IPS-18c (cell line): ENCODE data around the gene FBXO21.

Experiments used
- H3K4me3 ChIP-seq: 2 replicates; pipeline ENCODE4 v1.7.0; 2013; ENCODE audit warnings: low read depth, mild to moderate bottlenecking, low read length, moderate library complexity; ENCODE audit not compliant: insufficient read depth
- H3K9me3 ChIP-seq: one replicate; pipeline ENCODE4 v1.6.1; 2013; ENCODE audit warnings: mild to moderate bottlenecking, low read length, moderate library complexity; ENCODE audit not compliant: control insufficient read depth, insufficient read depth

Gene FBXO21

GRCh38 chr12:117155278-117156060, 34.8 kb downstream of the FBXO21 start:
- no peak overlapping the region for H3K4me3 ChIP-seq
- H3K9me3 ChIP-seq = no peaks in the 10 kb centered on the region

DNA sequence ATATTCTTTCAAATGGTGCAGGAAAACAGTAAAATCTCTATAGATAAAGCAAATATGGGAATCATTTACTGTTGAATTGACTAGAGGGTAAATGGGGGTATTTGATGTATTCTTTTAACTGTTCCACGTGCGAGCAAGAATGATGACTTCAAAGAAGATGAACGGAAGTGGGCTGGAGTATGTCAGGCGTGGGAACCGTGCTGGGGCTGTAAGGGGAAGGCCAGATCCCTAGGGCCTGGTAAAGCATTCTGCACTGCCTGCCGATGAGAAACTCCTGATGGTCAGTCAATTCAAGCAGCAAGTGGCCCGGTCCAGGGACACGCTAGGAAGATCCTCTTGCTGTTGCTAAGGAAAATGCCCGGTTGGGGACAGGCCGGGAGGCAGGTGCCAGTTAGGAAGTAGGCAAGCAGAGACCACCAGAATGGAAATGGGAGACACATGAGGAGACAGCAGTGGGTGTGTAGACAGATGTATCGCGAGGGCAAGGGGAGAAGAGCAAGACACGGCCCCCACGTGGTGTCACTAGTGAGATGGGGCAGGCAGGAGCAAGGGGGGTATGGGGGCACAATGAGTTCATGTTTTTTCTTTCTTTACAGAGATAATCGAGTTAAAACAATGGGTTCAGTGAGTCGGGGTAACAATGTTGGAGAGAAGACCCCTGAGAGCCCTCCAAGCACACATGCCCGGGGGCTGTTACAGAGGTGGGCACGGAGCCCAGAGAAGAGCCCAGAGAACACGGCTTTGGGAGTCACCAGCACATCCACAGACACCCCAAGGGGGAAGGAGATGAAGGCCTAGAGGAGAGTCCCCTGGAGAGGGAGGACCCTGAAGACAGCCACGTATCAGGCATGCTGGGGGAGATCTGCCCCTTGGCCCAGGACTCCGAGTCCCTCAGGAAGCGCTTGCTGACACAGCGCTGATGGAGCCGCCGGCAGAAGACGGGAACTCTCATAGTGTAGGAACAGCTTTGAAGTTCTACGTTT, 37.2 kb downstream of the FBXO21 start:
- no peak overlapping the region for H3K4me3 ChIP-seq

DNA sequence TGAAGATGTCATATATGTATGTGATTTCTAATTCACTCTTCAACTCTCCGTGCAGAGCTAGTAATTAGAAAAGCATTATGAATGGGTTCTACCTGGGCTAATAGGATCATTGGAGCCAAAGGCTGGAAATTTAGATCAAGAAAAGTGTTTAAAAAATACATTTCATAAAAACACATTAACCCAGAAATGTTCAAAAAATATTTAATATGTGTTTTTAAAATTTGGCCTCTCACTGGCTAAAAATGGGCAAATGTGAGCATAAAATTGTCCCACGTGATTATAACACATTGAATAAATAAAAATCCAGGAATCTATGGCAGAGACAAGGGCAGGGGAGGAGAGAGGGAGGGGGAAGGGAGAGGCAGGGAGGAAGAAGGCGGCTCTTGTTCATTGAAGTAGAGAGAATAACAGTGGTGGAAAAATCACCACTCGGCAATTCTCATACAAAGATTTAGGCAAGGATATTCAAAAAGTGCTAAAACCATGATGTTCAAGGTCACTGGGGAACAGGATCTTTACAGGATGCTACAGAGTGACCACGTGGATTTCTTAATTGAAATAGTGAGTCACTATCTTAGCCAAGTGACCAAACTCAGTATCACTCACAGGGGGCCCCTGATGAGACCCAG, 38.8 kb downstream of the FBXO21 start:
- H3K9me3 ChIP-seq = no peaks in the 10 kb centered on the region
- H3K4me3 ChIP-seq = no peak overlapping the region

More for the DNA sequence above, 37.2 kb downstream of the FBXO21 start:
- no peaks in the 10 kb centered on the region for H3K9me3 ChIP-seq

DNA sequence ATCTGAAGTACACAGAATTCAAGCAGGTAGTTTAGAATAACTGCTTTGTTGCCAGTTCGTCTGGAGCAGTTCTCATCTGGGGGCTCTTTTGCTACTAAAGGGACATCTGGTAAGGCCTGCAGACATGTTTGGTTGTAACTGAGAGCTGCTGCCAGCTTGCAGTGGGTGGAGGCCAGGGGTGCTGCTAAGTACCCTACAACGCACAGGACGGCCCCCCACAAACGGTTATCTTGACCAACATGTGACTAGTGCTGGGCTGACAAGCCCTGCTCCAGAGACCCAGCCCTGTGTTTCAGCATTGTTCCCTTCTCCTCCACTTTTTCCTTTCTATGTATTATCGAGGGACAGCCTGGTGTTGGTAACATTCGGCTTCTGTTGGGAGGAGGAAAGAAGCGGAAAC, 40.8 kb downstream of the FBXO21 start:
- no peak overlapping the region for H3K4me3 ChIP-seq
- H3K9me3 ChIP-seq = no peaks in the 10 kb centered on the region

GRCh38 chr12:117148642-117149041, 41.6 kb downstream of the FBXO21 start:
- Histone ChIP-seq H3K4me3 (no peak overlapping the region), H3K9me3 (no peaks in the 10 kb centered on the region)

DNA sequence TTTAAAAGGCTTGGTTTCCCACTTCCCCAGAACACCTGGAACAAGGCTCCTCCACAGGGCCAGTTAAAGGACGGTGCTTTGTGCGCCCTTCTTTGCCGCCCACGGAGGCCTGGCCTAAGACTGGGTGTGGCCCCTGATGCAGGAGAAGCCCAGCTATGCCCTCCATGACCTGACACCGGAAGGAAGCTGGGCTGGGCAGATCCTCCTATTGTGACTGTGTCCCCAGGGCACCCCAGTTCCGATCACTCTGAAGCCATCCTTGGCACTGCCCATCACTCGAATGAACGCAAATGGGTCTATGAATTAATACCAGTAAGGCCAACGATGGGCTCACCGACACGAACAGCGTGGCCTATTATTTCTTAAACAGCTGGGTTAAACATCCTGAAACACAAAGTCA, 42.6 kb downstream of the FBXO21 start:
- no peaks in the 10 kb centered on the region for H3K9me3 ChIP-seq
- no peak overlapping the region for H3K4me3 ChIP-seq

- Histone ChIP-seq H3K9me3 (no peaks in the 10 kb centered on the region), H3K4me3 (no peak overlapping the region)
These were observed 44.6 kb downstream of the FBXO21 start for GRCh38 chr12:117145597-117146154.

DNA sequence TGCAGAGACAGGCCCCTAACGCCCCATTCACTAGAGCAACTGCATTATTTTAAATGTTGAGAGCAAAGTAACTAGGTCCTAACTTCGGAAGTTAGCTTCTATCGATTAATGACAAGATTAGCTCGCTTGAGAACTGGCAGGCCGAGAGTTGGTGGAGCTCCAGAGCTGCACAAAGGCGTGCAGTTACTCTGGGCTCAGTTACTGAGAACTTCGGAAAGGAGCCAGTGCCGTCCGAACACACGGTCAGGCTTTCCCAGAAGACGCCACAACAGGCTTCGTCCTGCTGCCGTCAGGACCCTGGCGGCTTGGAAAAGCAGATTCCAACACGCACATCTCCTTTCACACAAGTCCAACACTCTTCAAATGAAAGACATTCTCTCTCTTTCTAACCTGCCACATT, 45.7 kb downstream of the FBXO21 start:
- Histone ChIP-seq H3K9me3 (no peaks in the 10 kb centered on the region), H3K4me3 (no peak overlapping the region)

DNA sequence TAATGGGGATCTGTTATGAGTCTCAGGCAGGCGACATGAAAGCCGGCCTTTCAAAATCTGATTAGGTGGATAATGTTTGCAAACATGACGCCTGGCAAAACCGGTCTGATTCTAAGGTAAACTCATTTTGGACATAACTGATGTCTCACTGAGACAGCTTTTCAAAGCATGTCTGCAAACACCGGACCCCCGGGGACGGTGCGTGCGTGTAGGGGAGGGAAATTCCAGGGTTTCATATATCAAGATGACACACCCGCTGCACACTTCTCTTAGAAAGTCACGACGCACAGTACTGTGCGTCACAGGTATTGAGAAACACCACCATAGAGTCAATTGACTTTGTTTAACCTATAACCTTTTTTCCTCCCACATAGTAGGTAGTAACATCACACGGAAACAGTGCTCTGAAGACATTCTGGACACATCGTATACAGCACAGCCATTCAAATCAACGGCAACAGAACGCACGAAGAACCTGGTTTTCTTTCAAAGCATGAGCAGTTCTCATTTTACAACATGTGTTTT, 47.2 kb downstream of the FBXO21 start:
- Histone ChIP-seq H3K9me3 (no peaks in the 10 kb centered on the region), H3K4me3 (no peak overlapping the region)

DNA sequence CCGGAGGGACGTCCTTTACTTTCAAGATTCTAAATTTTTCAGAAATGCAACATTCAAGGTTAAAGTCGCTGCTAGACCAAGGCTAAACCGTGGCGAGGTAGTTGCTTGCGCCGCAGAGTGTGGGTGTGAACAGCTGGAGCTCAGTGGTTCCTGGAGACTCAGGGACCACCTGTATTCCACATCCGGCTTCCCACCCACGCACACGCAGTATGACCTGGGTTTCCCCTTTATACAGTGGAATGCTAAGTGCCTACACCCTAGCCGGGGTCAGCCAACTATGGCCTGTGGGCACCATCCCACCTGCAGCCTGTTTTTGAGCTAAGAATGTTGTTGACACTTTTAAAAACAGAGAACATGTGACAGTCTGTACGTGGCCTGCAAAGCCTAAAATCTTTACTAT, 48.2 kb downstream of the FBXO21 start:
- Histone ChIP-seq H3K9me3 (no peaks in the 10 kb centered on the region), H3K4me3 (no peak overlapping the region)

- H3K4me3 ChIP-seq = no peak overlapping the region
These were observed 49.0 kb downstream of the FBXO21 start for GRCh38 chr12:117141097-117141898.

DNA sequence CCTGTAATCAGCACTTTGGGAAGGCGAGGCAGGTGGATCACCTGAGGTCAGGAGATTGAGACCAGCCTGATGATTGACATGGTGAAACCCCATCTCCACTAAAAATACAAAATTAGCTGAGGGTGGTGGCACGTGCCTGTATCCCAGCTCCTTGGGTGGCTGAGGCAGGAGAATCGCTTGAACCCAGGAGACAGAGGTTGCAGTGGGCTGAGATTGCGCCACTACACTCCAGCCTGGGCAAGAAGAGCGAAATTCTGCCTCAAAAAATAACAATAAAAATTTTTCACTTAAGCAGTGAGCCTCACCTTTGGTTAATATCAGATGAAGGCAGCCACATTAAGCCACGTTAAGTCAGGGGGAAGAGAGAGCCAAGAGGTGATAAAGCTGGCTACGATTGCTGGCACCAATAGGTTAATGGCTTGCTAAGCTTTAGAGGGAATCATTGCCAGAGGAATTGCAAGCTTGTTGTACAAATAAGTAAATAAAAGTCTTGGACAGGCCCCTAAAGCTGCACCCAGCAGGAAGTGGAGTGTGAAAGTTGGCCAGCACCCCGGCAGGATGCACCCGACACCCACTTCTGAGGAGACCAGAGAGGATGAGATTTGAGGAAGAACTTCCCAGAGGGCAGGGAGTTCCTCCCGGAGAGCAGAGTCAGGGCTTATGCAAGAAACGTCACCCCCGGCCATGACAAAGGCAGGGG, 49.7 kb downstream of the FBXO21 start:
- no peak overlapping the region for H3K4me3 ChIP-seq
- no peaks in the 10 kb centered on the region for H3K9me3 ChIP-seq

More at GRCh38 chr12:117141097-117141898, 49.0 kb downstream of the FBXO21 start:
- H3K9me3 ChIP-seq = no peaks in the 10 kb centered on the region

- H3K4me3 ChIP-seq = no peak overlapping the region
- H3K9me3 ChIP-seq = no peaks in the 10 kb centered on the region
These were observed 51.1 kb downstream of the FBXO21 start for GRCh38 chr12:117139025-117139717.

GRCh38 chr12:117134721-117135120, 55.5 kb downstream of the FBXO21 start:
- H3K9me3 ChIP-seq = no peaks in the 10 kb centered on the region
- H3K4me3 ChIP-seq = no peak overlapping the region

- H3K4me3 ChIP-seq = no peak overlapping the region
- H3K9me3 ChIP-seq = no peaks in the 10 kb centered on the region
These were observed 56.2 kb downstream of the FBXO21 start for GRCh38 chr12:117134059-117134458.
